Stimulated activated CD4-positive, alpha-beta T cell treated with anti-CD3 and anti-CD28 coated beads, Interleukin-15, amount 100 ng/mL, for 1 hour (primary cell): Measurements from ENCODE around the gene SPCS3.
A peak's percentile ranks its signal among the peaks of the same experiment; 100 is the strongest.
"Not testable (repeated sequence)": the region's sequence is repeated elsewhere in the genome, so short reads cannot be mapped to it uniquely, and the experiment has no call there.

ENCODE experiments used
- DNase-seq, 2 donors: peaks; one replicate each; pipeline ENCODE4 v3.0.0-alpha.2; 2020; ENCODE audit warnings: low read depth in 1 of 2, low spot score in 1 of 2

The SPCS3 gene

DNA sequence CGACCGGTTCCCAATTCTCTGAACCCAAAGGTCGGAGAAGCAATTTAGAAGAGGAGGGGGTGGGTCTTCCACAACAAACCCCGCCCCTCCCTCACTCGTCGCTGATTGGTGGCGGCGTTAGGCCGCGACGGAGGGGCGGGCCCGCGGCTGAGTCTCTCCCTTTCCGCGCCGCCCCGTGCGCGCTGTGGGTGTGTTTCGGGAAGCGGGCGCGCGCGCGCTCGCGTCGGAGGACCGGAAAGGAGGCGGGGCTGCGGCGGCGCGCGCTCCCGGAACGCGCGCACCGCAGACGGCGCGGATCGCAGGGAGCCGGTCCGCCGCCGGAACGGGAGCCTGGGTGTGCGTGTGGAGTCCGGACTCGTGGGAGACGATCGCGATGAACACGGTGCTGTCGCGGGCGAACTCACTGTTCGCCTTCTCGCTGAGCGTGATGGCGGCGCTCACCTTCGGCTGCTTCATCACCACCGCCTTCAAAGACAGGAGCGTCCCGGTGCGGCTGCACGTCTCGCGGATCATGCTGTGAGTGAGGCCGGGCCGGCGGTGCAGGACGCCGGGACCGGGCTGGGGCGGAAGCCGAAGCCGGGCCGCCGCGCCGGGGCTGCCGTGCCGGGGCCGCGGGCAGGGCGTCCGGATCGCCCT lies at the start of gene SPCS3:
TSS of gene SPCS3 (plus strand) at position 263 of the 636 bp plus-strand sequence. CDS start at position 374, 111 bp downstream.
- DNase-seq = peak; percentile 93

DNA sequence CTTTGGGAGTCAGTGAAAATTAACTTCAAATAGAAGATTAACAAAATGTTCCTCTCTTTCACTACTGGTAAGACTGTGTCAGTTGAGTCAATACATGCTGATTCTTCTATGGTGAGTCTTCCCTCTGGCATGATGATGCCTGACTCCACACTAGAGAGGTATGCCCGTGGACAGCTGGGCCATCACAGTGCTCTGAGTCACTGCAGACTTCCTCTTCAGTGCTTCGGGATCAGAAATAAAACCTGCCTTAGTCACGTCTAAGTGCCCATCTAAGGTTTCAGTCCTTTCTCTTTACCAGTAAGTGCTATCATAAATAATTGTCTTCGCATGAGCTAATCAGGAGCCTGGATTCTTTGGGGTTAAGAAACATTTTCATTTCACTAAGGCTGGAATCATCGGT lies 49.1 kb upstream of the SPCS3 start:
- no peak for DNase-seq

GRCh38 chr4:176271749-176272148 lies 48.0 kb upstream of the SPCS3 start:
- no peak for DNase-seq

- DNase-seq = no peak
Observed at GRCh38 chr4:176272799-176273198, 47.0 kb upstream of the SPCS3 start.

DNA sequence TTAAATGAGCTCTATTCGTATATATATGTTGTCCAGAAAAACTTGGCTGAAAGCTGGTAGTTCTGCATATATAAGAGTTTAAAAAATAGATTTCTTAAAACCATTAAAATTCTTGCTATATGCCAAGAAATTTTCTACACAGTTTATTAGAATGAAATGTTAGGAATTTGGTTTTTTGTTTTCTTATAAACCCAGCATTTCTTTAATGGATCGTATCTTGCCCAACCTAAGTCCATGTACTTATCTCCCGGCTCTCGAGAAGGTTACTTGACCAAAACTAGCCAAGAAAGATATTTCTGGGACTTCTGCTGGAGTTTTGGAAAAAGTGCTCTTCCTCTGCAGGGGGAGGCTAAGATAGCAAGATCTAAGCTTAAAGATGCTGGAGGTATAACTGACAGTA lies 46.0 kb upstream of the SPCS3 start:
- no peak for DNase-seq

DNA sequence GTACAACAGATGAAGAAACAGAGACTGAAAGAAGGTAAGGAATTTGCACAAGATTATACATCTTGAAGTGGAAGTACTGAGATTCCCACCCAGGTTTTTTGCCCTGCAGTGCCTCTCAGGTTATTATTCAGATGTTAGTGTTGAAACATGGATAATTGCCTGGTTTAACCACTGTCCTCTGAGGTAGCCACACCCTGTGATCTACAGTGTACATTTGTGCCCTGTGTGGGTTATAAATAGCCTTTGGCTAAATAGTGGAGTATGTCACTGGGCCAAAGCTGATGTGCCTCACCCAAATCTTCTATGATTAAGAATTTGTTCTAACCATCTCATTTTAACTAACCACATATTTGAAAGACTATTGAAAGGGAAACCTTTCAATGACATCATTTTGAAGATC lies 45.3 kb upstream of the SPCS3 start:
- DNase-seq = no peak

- DNase-seq = no peak
Observed at GRCh38 chr4:176276710-176277109, 43.1 kb upstream of the SPCS3 start.

- DNase-seq = no peak
Observed at GRCh38 chr4:176277162-176277904, 42.4 kb upstream of the SPCS3 start.

DNA sequence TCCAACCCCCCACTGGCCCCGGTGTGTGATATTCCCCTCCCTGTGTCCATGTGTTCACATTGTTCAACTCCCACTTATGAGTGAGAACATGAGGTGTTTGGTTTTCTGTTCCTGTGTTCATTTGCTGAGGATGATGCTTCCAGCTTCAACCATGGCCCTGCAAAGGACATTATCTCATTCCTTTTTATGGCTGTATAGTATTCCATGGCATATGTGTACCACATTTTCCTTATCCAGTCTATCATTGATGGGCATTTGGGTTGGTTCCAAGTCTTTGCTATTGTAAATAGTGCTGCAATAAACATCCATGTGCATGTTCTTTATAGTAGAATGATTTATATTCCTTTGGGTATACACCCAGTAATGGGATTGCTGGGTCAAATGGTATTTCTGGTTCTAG lies 40.2 kb upstream of the SPCS3 start:
- DNase-seq = not testable (repeated sequence)

GRCh38 chr4:176286728-176287127 lies 33.0 kb upstream of the SPCS3 start:
- DNase-seq = no peak

DNA sequence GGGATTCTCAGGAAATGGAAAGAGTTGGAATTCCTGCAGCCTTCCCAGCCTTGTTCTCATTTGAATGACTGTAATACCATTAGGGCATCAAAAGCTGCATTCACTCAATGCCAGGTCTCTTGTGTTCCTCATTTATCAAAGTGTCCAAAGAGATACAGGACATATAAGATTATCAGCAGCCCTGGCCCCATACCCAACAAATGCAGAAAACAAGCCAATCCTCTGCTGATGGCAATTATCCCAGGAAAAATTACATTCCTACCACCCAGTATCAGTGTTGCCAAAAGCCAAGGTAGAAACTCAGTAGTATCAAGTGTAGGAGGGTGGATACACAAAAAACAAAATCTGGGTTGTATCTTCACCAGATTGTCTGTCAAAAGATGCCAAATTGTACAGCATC lies 32.2 kb upstream of the SPCS3 start:
- DNase-seq = no peak

GRCh38 chr4:176288020-176288419 lies 31.7 kb upstream of the SPCS3 start:
- DNase-seq = no peak

- DNase-seq = no peak
Observed at GRCh38 chr4:176289561-176289960, 30.2 kb upstream of the SPCS3 start.

DNA sequence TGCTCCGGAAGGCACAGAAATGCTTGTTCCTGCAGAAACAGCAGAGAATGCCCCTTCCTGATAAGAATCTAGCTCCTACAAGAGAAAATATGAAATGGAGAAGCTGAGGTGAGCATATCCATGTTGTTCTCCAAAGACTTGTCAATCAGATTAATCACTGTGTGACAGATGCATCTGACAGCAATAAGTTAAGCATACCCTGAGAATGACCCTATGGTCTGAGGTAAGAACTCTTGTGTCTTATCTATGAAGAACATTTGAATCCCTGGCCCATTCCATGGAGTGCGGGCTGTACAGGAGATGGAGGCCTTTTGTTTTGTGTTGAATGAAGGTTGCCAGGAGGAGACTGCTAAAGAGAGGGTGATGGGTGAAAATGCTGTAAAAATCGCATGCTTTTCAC lies 29.2 kb upstream of the SPCS3 start:
- DNase-seq = no peak

DNA sequence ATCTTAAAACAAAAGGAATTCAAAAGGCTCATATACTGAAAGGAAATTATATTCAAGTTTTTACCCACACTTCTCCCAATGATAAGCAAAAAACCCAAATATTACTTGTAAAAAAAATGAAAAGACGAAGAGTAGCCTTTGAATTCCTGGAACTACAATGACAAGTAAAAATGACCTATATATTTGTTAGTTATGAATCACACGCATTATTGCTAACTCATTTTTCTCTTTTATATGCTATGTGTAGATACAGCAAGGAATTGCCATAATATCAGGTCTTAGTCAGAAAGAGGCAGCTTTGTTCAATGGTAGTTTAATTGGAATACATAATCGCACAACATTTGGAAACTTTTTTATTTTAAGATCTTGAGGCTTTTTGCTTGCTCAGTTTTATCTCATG lies 28.0 kb upstream of the SPCS3 start:
- no peak for DNase-seq

- DNase-seq = no peak
Observed at GRCh38 chr4:176292920-176293319, 26.8 kb upstream of the SPCS3 start.

- no peak for DNase-seq
Observed at GRCh38 chr4:176293660-176294059, 26.1 kb upstream of the SPCS3 start.

GRCh38 chr4:176295907-176296306 lies 23.9 kb upstream of the SPCS3 start:
- DNase-seq = not testable (repeated sequence)

GRCh38 chr4:176298664-176299063 lies 21.1 kb upstream of the SPCS3 start:
- no peak for DNase-seq

- no peak for DNase-seq
Observed at GRCh38 chr4:176300036-176300435, 19.7 kb upstream of the SPCS3 start.

GRCh38 chr4:176300565-176300964 lies 19.2 kb upstream of the SPCS3 start:
- no peak for DNase-seq

DNA sequence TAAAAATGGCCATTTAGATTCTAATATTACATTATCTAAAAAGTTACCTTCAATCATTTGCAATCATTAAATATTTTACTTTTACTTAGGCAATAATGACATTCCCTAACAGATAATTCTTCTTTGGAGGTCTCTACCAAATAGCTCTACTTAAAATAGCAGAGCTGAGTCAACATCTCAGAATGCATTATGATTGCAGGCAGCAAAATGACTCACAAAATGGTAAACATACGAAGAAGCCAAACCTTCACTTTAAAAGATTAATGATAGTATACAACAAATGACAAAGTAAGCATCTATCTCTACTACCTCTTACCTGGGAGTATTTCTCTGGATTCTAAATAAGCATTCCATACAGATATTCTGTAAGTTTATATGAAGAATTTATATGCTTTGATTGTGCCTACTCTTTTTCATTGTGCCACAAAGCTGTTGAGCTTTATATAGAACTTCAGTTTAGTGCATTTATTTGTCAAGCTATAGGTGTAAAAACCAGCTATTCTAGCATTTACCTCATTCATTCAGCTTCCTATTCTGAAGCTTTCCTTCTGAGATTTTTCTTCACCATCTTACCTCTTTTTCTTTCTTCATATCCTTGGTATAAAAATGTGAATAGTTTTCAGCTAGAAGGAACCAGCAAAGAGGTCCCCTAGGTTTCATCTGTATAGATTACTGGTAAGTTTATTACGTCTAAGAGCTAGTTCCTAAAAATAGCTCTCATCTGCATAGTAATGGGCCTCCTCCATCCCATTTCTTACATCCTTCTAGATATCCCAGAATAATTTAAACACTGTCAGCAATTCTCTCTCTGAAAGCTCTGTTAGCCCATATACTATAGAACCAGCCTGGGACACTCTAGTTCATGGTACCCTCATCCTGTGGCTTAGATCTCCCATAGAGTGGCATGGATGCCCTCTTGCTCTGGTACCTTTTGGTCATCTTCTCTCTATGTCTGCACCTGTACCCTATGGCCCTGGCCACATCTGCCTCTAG lies 17.2 kb upstream of the SPCS3 start:
- DNase-seq = no peak
